ENCODE results near the gene FGR.
A peak's percentile ranks its signal among the peaks of the same experiment; 100 is the strongest.

FGR gene

DNA sequence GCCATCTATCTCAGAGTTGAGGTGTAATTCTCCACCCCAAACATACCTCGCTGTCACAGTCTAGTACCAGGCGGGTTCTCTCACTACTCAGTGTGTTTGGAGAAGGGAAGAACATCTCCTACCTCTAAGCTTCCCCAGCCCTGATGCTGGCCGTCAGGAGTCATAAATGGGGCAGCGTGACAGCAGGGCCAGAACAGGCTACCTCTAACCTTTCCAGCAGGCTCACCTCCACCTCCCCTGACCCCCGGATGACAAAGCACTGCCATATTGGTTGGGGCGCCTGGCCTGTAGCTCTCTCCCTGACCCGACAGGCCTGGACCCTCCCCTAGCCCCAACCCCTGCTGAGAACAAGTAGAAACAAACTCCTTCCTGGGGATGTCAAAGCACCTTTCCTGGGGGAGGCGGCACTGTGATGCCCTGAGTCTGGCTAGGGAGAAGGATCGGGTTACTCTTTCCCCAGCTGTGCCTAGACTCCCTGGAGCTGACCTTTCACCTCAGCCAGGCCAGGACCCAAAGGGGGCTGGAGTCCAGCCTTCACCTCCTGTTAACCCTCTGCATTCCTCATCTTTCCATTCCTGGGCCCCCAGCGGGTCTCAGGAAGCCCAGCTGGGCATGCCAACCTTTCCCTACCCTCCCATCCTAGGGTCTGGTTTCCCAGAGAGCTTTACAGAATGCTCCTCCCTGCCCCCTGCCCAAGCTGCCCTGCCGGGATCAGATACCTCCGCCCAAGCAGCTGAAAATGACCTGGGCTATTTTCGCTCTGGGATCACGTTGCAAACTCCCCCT, 65.3 kb downstream of the FGR start:
- H3K4me1 ChIP-seq (ENCODE audit: control insufficient read depth, low read depth, low read length) = peaks cover 75% of the 10 kb centered on the region
- H3K27ac ChIP-seq (ENCODE audit: low read length) = no peak overlapping the region
- H3K27me3 ChIP-seq (ENCODE audit: control insufficient read depth, insufficient read depth, low read length) = no peaks in the 10 kb centered on the region
- no peaks in the 10 kb centered on the region for H3K9me3 ChIP-seq (ENCODE audit: control insufficient read depth, low read depth, low read length)
- H3K36me3 ChIP-seq (ENCODE audit: control insufficient read depth, low read depth, low read length) = no peaks in the 10 kb centered on the region
- H3K4me3 ChIP-seq (ENCODE audit: low read length) = peak overlapping the region; percentile 44
- H3K9ac ChIP-seq (ENCODE audit: low read length) = peak overlapping the region; percentile 19

DNA sequence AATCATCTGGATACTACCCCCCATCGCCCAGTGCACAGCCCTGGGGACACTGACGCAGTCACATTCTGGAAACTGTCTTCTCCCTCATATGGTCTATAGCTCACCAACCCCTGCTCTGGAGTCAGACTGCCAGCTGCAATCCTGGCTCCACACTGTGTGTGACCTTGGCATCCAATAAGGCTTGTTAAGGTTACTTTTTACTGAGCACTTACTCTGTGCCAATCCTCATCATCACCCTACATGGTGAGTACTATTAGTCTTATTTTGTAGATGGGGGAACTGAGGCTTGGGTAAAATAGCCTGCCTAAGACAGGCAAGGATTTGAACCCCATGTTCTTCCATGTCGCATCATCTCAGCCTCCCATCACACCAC, 65.9 kb downstream of the FGR start:
- no peaks in the 10 kb centered on the region for H3K36me3 ChIP-seq (ENCODE audit: control insufficient read depth, low read depth, low read length)
- peak overlapping the region; percentile 16 for H3K4me3 ChIP-seq (ENCODE audit: low read length)
- H3K4me1 ChIP-seq (ENCODE audit: control insufficient read depth, low read depth, low read length) = peaks cover 72% of the 10 kb centered on the region
- no peak overlapping the region for H3K9ac ChIP-seq (ENCODE audit: low read length)
- no peak overlapping the region for H3K27ac ChIP-seq (ENCODE audit: low read length)
- H3K27me3 ChIP-seq (ENCODE audit: control insufficient read depth, insufficient read depth, low read length) = no peaks in the 10 kb centered on the region
- H3K9me3 ChIP-seq (ENCODE audit: control insufficient read depth, low read depth, low read length) = no peaks in the 10 kb centered on the region

DNA sequence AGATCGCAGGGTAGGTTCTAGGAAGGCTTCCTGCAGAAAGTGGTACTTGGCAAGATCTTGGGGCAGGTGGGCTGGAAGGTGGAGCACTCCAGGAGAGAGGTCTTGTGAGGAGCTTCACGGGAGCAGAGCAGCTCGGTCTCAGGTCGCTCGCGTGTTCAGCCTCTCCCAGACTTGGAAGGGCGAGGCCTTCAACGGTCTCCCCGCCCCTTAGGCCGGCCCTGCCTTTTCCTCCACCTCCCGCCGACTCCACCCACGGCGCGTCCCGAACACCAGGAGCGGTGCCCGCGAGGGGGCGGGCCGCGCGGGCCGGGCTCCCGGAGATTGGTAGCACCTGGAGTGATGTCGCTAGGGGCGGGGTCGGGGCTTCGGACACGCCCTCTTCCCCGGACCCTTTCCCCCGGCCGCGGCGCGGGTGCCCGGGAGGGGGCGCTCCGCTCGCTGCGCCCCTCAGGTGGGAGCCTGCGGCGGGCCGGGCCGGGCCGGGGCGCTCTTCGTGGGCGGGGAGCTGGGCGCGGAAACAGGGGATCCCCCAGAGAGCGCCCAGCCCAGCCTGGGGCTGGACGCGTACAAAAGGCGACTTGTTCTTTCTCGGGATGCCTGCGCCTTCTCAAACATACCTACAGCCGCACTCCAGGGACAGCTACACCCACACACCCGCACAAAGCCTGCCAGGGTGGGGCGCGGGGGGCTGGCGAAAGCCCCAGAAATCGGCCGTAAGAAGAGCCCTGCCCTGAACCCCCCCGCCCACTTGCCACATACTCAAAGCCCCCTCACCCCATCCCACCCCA, 66.5 kb downstream of the FGR start:
- H3K9ac ChIP-seq (ENCODE audit: low read length) = no peak overlapping the region
- no peaks in the 10 kb centered on the region for H3K27me3 ChIP-seq (ENCODE audit: control insufficient read depth, insufficient read depth, low read length)
- no peaks in the 10 kb centered on the region for H3K36me3 ChIP-seq (ENCODE audit: control insufficient read depth, low read depth, low read length)
- H3K9me3 ChIP-seq (ENCODE audit: control insufficient read depth, low read depth, low read length) = no peaks in the 10 kb centered on the region
- peak overlapping the region; percentile 48 for H3K4me3 ChIP-seq (ENCODE audit: low read length)
- H3K27ac ChIP-seq (ENCODE audit: low read length) = no peak overlapping the region
- peaks cover 70% of the 10 kb centered on the region for H3K4me1 ChIP-seq (ENCODE audit: control insufficient read depth, low read depth, low read length)

- no peaks in the 10 kb centered on the region for H3K27me3 ChIP-seq (ENCODE audit: control insufficient read depth, insufficient read depth, low read length)
- H3K9ac ChIP-seq (ENCODE audit: low read length) = no peak overlapping the region
- H3K27ac ChIP-seq (ENCODE audit: low read length) = no peak overlapping the region
- no peaks in the 10 kb centered on the region for H3K9me3 ChIP-seq (ENCODE audit: control insufficient read depth, low read depth, low read length)
- no peaks in the 10 kb centered on the region for H3K36me3 ChIP-seq (ENCODE audit: control insufficient read depth, low read depth, low read length)
- H3K4me1 ChIP-seq (ENCODE audit: control insufficient read depth, low read depth, low read length) = peaks cover 67% of the 10 kb centered on the region
- peak overlapping the region; percentile 48 for H3K4me3 ChIP-seq (ENCODE audit: low read length)
Observed at GRCh38 chr1:27567971-27568299, 67.0 kb downstream of the FGR start.

DNA sequence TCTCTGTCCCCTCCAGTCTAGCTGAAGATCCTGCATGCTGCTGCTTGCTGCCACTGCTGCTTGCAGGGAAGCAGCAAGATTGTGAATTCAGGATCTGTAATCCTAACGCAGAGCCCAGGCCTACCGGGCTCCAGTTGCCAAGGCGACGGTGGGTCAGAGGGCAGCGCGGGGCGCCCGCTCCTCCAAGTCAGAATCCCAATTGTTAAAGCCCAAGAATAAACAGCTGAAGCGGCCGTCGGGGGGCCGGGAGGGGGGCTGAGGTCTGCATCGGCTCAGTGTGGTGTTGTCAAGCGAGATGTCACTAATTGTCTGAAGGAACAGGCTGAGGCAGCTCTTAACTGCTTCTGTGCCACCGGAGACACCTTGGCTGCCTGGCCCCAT, 67.8 kb downstream of the FGR start:
- Histone ChIP-seq H3K36me3 (ENCODE audit: control insufficient read depth, low read depth, low read length) (no peaks in the 10 kb centered on the region), H3K9ac (ENCODE audit: low read length) (no peak overlapping the region), H3K27ac (ENCODE audit: low read length) (no peak overlapping the region), H3K4me1 (ENCODE audit: control insufficient read depth, low read depth, low read length) (peaks cover 66% of the 10 kb centered on the region), H3K27me3 (ENCODE audit: control insufficient read depth, insufficient read depth, low read length) (no peaks in the 10 kb centered on the region), H3K9me3 (ENCODE audit: control insufficient read depth, low read depth, low read length) (no peaks in the 10 kb centered on the region), H3K4me3 (ENCODE audit: low read length) (no peak overlapping the region)

DNA sequence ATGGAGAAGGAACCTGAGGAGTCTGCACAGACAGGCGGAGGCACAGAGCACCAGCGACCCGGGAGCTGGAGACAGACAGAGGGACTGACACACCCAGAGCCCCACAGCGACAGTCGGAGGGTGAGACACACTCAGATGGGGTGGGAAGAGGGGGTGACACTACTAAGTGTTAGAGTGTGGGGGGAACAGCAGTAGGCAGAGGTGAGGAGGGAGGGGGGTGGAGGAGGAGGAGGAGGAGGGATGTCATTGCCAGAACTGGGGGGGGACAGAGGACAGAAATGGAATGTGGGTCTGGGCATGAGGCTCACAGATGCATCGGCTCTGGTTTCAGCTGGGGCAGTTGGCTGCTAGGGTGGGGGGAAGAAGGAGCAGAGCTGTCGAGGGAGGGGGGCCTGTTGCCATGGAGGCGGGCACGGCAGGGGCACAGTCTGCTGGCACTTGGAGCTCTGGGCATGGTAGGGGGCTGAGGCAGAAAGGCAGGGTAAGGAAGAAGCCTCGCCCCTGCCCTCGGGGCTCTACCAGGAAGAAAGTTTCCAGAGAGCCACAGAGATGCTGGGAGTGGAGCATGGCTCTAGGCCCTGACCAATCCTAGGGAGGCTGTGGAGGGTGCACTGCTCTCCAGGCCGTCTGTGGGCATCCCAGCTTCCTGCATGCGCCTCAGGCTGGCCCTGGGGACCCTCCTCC, 68.4 kb downstream of the FGR start:
- no peaks in the 10 kb centered on the region for H3K36me3 ChIP-seq (ENCODE audit: control insufficient read depth, low read depth, low read length)
- no peak overlapping the region for H3K4me3 ChIP-seq (ENCODE audit: low read length)
- H3K4me1 ChIP-seq (ENCODE audit: control insufficient read depth, low read depth, low read length) = peaks cover 66% of the 10 kb centered on the region
- no peaks in the 10 kb centered on the region for H3K27me3 ChIP-seq (ENCODE audit: control insufficient read depth, insufficient read depth, low read length)
- H3K27ac ChIP-seq (ENCODE audit: low read length) = no peak overlapping the region
- no peak overlapping the region for H3K9ac ChIP-seq (ENCODE audit: low read length)
- H3K9me3 ChIP-seq (ENCODE audit: control insufficient read depth, low read depth, low read length) = no peaks in the 10 kb centered on the region

DNA sequence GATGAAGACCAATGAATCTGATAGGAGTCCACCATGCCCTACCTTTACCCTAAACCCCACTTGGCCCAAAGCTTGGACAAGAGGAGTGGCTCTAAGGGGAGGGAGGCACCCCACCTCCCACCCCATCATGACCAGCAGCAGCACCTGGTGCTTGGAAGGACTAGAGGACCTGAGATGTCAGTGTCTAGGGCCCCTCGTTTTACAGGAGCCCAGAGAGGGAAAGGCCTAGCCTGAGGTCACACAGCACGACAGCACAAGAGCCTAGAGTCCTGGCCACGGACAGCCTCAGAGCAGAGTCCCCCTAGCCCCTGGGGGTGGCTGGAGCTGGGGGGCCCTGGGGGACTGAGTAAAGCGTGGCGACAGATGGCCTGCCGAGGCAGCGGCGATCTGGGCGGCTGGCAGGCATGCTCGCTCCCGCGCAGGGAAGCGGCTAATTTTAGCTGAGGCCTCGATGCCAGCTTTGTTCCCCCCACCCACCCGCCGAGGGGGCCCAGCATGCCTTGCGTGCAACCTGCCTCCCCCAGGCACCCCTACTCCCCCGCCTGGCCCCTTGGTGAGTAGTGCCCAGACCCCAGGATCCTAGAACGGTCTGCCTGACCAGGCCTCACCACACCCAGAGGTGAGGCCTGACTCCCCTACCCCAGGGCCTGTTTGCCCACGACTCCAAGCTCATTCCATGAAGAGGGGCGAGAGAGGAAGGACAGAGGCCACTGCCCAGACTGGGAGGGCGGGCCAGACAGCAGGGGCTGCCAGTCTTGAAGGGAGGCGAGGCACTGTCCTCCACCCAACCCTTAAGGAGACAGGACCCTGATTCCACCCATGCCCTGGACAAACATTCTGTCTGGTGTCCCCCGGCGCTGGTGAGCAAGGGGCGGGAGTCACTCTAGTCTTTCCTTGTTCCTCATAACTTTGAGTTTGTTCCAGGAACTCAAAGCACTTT, 70.0 kb downstream of the FGR start:
- H3K36me3 ChIP-seq (ENCODE audit: control insufficient read depth, low read depth, low read length) = no peaks in the 10 kb centered on the region
- H3K27ac ChIP-seq (ENCODE audit: low read length) = no peak overlapping the region
- no peaks in the 10 kb centered on the region for H3K27me3 ChIP-seq (ENCODE audit: control insufficient read depth, insufficient read depth, low read length)
- peaks cover 55% of the 10 kb centered on the region for H3K4me1 ChIP-seq (ENCODE audit: control insufficient read depth, low read depth, low read length)
- no peak overlapping the region for H3K4me3 ChIP-seq (ENCODE audit: low read length)
- H3K9ac ChIP-seq (ENCODE audit: low read length) = no peak overlapping the region
- no peaks in the 10 kb centered on the region for H3K9me3 ChIP-seq (ENCODE audit: control insufficient read depth, low read depth, low read length)

DNA sequence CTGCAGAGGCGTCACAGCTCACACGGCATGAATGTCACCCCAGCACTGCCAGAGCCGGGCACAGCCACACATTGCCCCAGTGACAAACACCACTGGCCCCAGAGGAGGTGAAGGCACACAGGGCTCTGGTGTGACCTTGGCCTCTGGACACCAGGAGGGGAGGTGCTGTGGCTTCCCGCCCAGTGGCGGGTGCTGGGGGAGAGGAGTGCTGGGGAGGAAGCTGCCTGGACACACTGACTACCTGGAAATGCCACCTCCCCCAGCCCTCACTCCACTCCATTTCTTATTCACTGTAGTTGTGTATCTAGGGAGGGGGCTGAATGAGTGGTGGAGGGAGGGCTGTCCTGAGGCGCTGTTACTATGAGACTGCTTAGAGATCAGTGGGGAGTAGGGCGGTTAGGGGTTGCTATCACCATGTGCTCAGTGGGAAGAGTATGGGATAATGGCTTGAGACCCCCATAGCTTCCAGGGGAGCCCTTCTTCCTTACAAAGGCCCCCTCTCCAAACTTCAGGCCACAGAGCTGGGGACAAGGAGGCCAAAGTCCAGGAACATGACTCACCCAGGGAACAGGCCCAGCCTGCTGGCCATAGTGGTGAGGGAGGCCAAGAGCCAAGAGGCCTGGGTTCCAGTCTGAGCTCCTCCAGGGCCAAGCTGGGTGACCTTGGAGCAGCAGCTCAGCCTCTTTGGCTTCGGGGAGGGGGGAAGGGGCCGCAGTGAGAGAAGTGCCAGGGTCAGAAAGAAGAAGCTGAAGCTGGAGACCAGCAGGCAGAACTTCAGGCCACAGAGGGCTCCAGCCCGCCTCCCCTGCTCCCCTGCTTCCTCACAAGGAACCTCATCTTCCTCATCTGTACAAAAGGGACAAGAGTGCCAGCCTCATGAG, 71.2 kb downstream of the FGR start:
- no peaks in the 10 kb centered on the region for H3K9me3 ChIP-seq (ENCODE audit: control insufficient read depth, low read depth, low read length)
- H3K4me1 ChIP-seq (ENCODE audit: control insufficient read depth, low read depth, low read length) = peaks cover 44% of the 10 kb centered on the region
- H3K36me3 ChIP-seq (ENCODE audit: control insufficient read depth, low read depth, low read length) = no peaks in the 10 kb centered on the region
- no peaks in the 10 kb centered on the region for H3K27me3 ChIP-seq (ENCODE audit: control insufficient read depth, insufficient read depth, low read length)
- no peak overlapping the region for H3K27ac ChIP-seq (ENCODE audit: low read length)
- no peak overlapping the region for H3K9ac ChIP-seq (ENCODE audit: low read length)
- H3K4me3 ChIP-seq (ENCODE audit: low read length) = no peak overlapping the region

DNA sequence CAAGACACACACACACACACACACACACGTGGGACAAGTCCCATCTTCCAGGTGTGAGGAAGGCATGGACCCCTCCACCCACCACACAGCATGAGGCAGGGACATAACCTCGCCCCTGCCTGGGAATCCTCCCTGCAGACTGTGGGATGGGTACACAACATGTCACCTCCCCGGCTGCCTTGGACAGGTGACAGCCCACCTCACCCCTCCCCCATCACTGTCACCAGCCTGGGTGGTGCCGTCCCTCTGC, 71.7 kb downstream of the FGR start:
- H3K4me1 ChIP-seq (ENCODE audit: control insufficient read depth, low read depth, low read length) = peaks cover 47% of the 10 kb centered on the region
- no peaks in the 10 kb centered on the region for H3K27me3 ChIP-seq (ENCODE audit: control insufficient read depth, insufficient read depth, low read length)
- H3K36me3 ChIP-seq (ENCODE audit: control insufficient read depth, low read depth, low read length) = no peaks in the 10 kb centered on the region
- no peak overlapping the region for H3K27ac ChIP-seq (ENCODE audit: low read length)
- no peak overlapping the region for H3K4me3 ChIP-seq (ENCODE audit: low read length)
- no peak overlapping the region for H3K9ac ChIP-seq (ENCODE audit: low read length)
- no peaks in the 10 kb centered on the region for H3K9me3 ChIP-seq (ENCODE audit: control insufficient read depth, low read depth, low read length)

DNA sequence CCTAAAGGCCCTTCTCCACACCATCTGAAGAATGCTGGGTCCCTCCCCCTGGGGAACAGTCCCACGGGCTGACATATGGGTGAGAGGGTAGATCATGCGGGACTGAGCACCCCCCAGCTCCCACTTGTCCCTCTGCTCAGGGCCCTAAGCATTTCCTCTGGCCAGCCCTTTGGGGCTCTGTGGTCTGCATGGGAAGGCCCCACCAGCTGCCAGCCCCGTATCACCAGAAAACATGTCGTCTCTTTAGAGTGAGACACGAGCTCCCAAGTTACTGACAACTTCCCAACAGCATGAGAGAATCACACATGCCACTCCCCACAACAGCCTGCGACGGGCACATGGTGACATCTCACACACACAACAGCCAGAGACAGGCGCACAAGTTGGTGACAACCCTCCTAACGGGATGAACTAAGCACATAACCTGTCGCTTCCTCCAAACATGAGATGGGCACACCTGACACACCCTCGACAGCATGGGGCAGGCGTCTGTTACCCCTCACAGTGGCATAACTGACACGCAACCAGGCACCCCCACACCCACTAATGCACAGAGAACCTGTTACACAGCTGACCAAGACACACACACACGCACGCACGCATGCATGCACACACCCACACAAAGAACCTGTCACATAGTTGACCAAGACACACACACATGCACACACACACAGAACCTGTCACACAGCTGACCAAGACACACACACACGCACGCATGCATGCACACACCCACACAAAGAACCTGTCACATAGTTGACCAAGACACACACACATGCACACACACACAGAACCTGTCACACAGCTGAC, 72.2 kb downstream of the FGR start:
- Histone ChIP-seq H3K9ac (ENCODE audit: low read length) (no peak overlapping the region), H3K9me3 (ENCODE audit: control insufficient read depth, low read depth, low read length) (no peaks in the 10 kb centered on the region), H3K36me3 (ENCODE audit: control insufficient read depth, low read depth, low read length) (no peaks in the 10 kb centered on the region), H3K4me1 (ENCODE audit: control insufficient read depth, low read depth, low read length) (peaks cover 45% of the 10 kb centered on the region), H3K27ac (ENCODE audit: low read length) (no peak overlapping the region), H3K4me3 (ENCODE audit: low read length) (no peak overlapping the region), H3K27me3 (ENCODE audit: control insufficient read depth, insufficient read depth, low read length) (no peaks in the 10 kb centered on the region)
